Stimulated activated CD8-positive, alpha-beta memory T cell treated with anti-CD3 and anti-CD28 coated beads, Interleukin-2, amount 100 ng/mL, for 48 hours (primary cell): ENCODE data around the gene NFATC1.
A peak's percentile ranks its signal among the peaks of the same experiment; 100 is the strongest.

ENCODE experiments used
- DNase-seq, 2 donors: peaks; one replicate each; pipeline ENCODE4 v3.0.0-alpha.2; 2020; ENCODE audit warnings: low read depth in 2 of 2

The NFATC1 gene

GRCh38 chr18:79389689-79390088, 6.0 kb upstream of the NFATC1 start:
- DNase-seq: no peak

GRCh38 chr18:79392226-79392625, 3.5 kb upstream of the NFATC1 start:
- DNase-seq: no peak

GRCh38 chr18:79393181-79393634, 2.5 kb upstream of the NFATC1 start:
- DNase-seq: no peak

- DNase-seq: no peak
Measured at GRCh38 chr18:79393635-79394533, 1.8 kb upstream of the NFATC1 start.

GRCh38 chr18:79394534-79395307, 1.0 kb upstream of the NFATC1 start:
- peak; percentile 67 to 71 for DNase-seq

GRCh38 chr18:79395308-79395640, 456 bp upstream of the NFATC1 start:
- DNase-seq: no peak

GRCh38 chr18:79396431-79397246, 909 bp downstream of the NFATC1 start:
- DNase-seq: no peak

GRCh38 chr18:79397247-79397829, 1.6 kb downstream of the NFATC1 start:
- DNase-seq: no peak

GRCh38 chr18:79397830-79398761, 2.4 kb downstream of the NFATC1 start:
- DNase-seq: no peak

GRCh38 chr18:79399275-79400081, 3.7 kb downstream of the NFATC1 start:
- DNase-seq: no peak

GRCh38 chr18:79400091-79400590, 4.4 kb downstream of the NFATC1 start:
- peak in 1 of 2 donors; percentile 62 for DNase-seq

- no peak for DNase-seq
Measured at GRCh38 chr18:79400591-79401381, 5.1 kb downstream of the NFATC1 start.

- no peak for DNase-seq
Measured at GRCh38 chr18:79401494-79402208, 5.9 kb downstream of the NFATC1 start.

GRCh38 chr18:79402209-79402576, 6.5 kb downstream of the NFATC1 start:
- DNase-seq: no peak

- DNase-seq: no peak
Measured at GRCh38 chr18:79402977-79403722, 7.4 kb downstream of the NFATC1 start.

GRCh38 chr18:79403723-79404566, 8.2 kb downstream of the NFATC1 start:
- DNase-seq: no peak

GRCh38 chr18:79404567-79404910, 8.8 kb downstream of the NFATC1 start:
- DNase-seq: no peak
